Measurements from ENCODE around the gene DPF1.
A peak's percentile ranks its signal among the peaks of the same experiment; 100 is the strongest.

DPF1 gene

GRCh38 chr19:38196245-38196837 is 27.7 kb downstream of the DPF1 start:
- no peak for DNase-seq

DNA sequence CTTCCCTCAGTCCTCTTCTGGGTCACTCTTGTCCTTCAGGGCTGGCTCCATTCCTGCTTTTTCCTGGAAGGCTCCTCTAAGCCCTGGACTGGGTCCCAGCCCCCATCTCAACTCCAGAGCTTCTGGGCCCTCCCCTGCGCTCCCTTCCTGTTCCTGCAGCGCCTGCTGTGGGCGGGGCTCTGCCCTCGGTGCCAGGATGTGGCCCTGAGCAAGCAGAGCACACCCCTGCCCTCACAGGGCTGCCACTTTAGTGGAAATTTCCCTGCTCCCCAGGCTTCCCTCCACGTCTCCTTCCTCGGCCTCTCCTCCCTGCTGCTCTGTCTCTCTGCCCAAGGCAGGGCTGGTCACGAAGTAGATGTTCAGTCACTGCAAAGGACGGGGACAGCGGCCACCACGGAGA is 28.8 kb downstream of the DPF1 start:
- no peak for DNase-seq

- no peak for DNase-seq
These were observed 29.8 kb downstream of the DPF1 start for GRCh38 chr19:38194061-38194701.

GRCh38 chr19:38193445-38193844 is 30.6 kb downstream of the DPF1 start:
- DNase-seq, result no peak

DNA sequence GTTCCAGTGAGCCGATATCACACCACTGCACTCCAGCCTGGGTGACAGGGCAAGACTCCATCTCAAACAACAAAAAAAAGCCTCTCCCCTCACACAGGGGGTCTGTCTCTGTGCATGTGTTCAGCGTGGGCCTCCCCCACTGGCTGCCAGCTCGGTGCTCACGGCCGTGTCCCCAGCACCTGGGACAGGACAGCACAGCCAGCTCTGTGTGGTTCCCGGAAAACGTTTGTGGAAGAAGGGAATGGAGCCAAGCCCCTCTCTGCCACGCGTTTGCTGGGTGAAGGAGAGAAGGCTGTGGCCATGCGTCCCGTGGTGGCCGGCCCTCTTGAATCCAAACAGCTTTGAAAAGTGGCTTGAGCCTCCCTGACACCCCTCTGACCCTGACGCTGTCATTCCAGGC is 32.3 kb downstream of the DPF1 start:
- no peak for DNase-seq

- DNase-seq, result peak; percentile 11
These were observed 33.2 kb downstream of the DPF1 start for GRCh38 chr19:38190793-38191192.

DNA sequence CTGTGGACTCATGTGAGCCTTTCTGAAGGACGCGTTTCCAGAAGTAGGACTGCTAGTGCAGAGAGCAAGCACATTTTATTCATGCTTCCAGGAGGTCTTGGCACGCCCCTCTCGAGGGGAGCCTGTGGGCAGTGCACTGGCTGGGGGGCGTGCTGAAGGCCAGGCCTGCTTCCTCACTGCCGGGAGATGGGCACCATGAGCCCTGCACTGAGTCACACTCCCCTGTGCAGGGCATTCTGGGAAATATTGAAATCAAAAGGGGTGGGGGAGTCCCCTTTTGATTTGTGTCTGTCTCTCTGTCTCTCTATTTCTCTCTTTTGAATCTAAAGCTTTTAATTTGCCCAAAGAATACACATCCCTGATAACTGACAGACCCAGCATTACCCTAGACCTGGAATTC is 34.0 kb downstream of the DPF1 start:
- no peak for DNase-seq

- no peak for DNase-seq
These were observed 38.5 kb downstream of the DPF1 start for GRCh38 chr19:38185562-38185961.

GRCh38 chr19:38184815-38185214 is 39.2 kb downstream of the DPF1 start:
- DNase-seq, result no peak

GRCh38 chr19:38183251-38183897 is 40.6 kb downstream of the DPF1 start:
- DNase-seq, result no peak

GRCh38 chr19:38182536-38183210 is 41.3 kb downstream of the DPF1 start:
- DNase-seq, result no peak

DNA sequence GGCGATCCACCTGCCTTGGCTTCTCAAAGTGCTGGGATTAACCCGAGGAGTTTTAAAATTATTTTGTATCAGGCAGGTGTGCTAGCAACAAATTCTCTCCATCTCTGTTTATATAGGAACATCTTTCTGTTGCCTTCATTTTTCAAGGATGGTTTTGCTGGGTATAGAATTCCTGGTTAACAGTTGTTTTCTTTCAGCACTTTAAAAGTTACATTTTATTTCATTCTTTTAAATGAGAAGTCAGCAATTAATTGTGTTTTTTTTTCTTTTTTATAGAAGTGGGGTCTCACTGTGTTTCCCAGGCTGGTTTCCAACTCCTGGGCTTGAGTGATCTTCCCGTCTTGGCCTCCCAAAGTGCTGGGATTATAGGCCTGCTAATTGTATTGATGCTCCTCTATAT is 44.0 kb downstream of the DPF1 start:
- DNase-seq, result no peak

- DNase-seq, result no peak
These were observed 48.6 kb downstream of the DPF1 start for GRCh38 chr19:38175422-38175821.

DNA sequence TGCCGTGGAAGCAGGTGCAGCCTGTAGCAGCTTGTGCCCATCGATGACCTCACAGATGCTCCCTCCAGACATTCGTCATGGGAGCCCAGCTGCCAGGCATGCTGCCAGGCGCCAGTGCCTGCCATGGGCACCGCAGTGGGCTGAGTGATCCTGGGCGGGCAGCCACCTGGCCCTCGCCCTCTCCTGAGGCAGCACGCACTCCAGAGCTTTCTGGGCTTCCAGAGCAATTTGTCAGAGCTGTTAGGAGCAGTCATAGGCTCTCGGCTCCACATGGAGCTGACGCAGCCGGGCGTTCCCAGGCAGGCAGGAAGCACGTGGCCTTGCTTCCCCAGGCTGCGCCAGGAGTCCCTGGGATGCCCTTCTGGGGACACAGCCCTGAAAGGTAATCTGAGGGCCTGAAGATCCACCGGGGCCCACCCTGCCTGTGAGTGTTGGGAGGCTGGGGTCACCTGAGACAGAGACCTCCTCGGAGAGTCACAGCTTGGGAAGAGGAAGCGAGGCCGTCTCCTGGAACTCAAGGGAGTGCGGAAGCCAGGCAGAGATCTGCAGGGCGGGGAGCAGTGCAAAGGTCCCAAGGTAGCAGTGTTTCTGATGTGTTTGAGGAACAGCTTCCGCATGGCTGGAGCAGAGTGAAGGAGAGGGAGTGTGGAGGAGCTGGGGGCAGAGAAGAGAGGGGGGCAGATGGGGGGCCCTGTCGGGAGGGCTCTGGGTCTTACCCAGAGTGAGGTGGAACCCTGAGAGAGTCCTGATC is 50.6 kb downstream of the DPF1 start:
- DNase-seq, result no peak

DNA sequence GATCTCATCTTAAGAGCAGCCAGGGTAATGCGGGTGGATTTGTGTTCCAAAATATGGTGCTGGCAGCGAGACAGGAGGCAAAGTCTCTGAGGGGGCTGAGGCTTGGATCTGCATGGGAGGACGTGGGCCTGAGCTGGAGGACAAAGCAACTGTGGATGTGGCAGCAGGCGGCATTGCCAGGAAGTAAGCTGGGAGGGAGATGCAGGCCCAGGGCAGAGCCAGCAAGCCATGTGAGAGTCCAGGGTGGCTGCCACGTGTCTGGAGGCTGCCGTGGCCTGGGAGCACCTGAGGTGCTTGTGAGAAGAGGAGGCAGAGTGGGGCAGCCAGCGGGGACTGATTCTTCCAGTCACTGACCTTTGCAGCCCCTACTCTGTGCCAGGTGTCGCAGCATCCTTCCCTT is 52.0 kb downstream of the DPF1 start:
- DNase-seq, result no peak

- no peak for DNase-seq
These were observed 53.7 kb downstream of the DPF1 start for GRCh38 chr19:38170334-38170733.

DNA sequence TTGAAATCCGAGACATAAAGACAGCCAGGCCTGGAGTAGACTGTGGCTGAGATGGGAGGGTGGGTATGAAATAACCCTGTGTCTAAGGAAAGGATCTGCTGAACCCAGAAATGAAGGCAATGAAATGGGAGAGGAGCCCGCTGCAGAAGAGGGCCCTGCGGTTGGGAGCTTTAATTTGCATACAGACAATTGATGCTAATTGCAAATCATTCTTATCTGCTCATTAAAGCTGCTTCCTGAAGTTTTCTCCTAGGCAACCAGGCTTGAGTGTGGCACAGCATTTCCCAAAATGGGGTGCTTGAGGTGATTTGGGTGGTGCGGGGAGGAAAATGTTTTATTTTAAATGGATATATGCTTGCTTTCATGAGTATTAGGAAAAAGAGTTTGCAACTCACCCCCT is 55.4 kb downstream of the DPF1 start:
- no peak for DNase-seq

- no peak for DNase-seq
These were observed 58.7 kb downstream of the DPF1 start for GRCh38 chr19:38165335-38165734.

GRCh38 chr19:38164526-38164925 is 59.5 kb downstream of the DPF1 start:
- DNase-seq, result no peak

- no peak for DNase-seq
These were observed 60.4 kb downstream of the DPF1 start for GRCh38 chr19:38163419-38164290.

GRCh38 chr19:38162632-38163031 is 61.4 kb downstream of the DPF1 start:
- no peak for DNase-seq

- DNase-seq, result no peak
These were observed 61.9 kb downstream of the DPF1 start for GRCh38 chr19:38162094-38162493.
